22Rv1 (cell line): ENCODE measurements around the gene KLK11.

Experiments used
- CTCF ChIP-seq: fragments of 450-650 bp; IDR thresholded peaks from 2 replicates; pipeline ENCODE4 v1.5.1; 2017; ENCODE audit warnings: mild to moderate bottlenecking
- ZFX ChIP-seq: fragments of 450-650 bp; IDR thresholded peaks from 2 replicates; pipeline ENCODE4 v1.6.1; 2017; ENCODE audit warnings: antibody characterized with exemption, borderline replicate concordance

GRCh38 chr19:50982186-50982585, 44.2 kb downstream of the KLK11 start:
- TF ChIP-seq CTCF = no peak
- TF ChIP-seq ZFX = no peak
